Left ventricle myocardium inferior (tissue), 1 donor: ENCODE results near the gene CYS1. TPM values are rescaled to one million over a fixed set of nuclear protein-coding genes. Genes with fewer than 3 reads are reported as not detected.

Experiments
- DNase-seq: peaks from one replicate; pipeline ENCODE4 v3.0.0-alpha.2; 2020
- H3K27ac ChIP-seq: fragments of 200-600 bp; replicated peaks from 2 replicates; pipeline ENCODE4 v1.8.0; 2021
- H3K27me3 ChIP-seq: fragments of 200-600 bp; 2 replicates; pipeline ENCODE4 v1.8.0; 2021; ENCODE audit warnings: low read depth
- H3K36me3 ChIP-seq: fragments of 200-600 bp; 2 replicates; pipeline ENCODE4 v1.8.0; 2021
- H3K4me1 ChIP-seq: fragments of 200-600 bp; 2 replicates; pipeline ENCODE4 v1.8.0; 2021
- H3K4me3 ChIP-seq: fragments of 200-600 bp; 2 replicates; pipeline ENCODE4 v1.8.0; 2021; ENCODE audit warnings: mild to moderate bottlenecking, moderate library complexity
- H3K9me3 ChIP-seq: fragments of 200-600 bp; replicated peaks from 2 replicates; pipeline ENCODE4 v1.8.0; 2021
- CTCF ChIP-seq: fragments of 200-600 bp; IDR thresholded peaks from 2 replicates; pipeline ENCODE4 v1.8.0; 2021; ENCODE audit warnings: antibody characterized with exemption, mild to moderate bottlenecking, borderline replicate concordance
- intact Hi-C: fragments of 100-400 bp; cut with micrococcal nuclease; formaldehyde crosslinking; loops from one replicate; pipeline ENCODE4 v1.11.0; 2022
- total RNA-seq: library from RNA; stranded (reverse); fragmentation: NEBNext Ultra II Directional; extraction: Animal tissue kit (Norgen Biotek cat#: 25700); gene quantifications from one replicate; pipeline ENCODE4 v1.2.1, GENCODE V29; 2021
- donor health status: DM: no; HTN: yes; CAD: no; lungs with severe emphysema.

Gene CYS1
- total RNA-seq, 1 donor from 2014 or later, result 3.3 TPM

DNA sequence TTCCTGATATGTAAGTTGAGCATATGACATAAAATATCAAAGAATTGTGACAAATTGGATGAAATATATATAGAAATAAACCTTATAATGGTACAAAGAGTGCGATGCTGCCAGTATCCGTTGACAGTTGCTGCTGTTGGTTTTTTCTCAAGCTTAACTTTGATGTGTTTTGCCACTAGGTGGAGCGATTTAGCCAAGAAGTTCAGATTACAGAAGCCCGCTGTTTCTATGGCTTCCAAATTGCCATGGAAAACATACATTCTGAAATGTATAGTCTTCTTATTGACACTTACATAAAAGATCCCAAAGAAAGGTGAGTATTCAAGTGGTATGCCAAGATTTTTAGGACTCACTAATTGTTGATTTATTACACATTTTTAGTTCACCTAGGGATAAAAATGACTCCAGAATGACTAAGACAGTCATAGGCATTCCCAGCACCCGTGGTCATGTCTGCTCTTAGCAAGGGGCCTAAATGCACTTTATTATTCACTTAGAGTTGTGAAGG, 44.4 kb upstream of the CYS1 start:
- DNase-seq, result no peak
- TF ChIP-seq CTCF, result peak; percentile 79
- Histone ChIP-seq H3K4me3 (no peak overlapping the region), H3K36me3 (no peaks in the 10 kb centered on the region), H3K9me3 (no peaks in the 10 kb centered on the region), H3K27ac (no peak overlapping the region), H3K4me1 (peaks cover 40% of the 10 kb centered on the region), H3K27me3 (peaks cover 25% of the 10 kb centered on the region)
- intact Hi-C loops, result loop anchor here (5.0 kb wide), 1 partner anchor 313 kb away; no protein-coding TSS in a partner anchor

DNA sequence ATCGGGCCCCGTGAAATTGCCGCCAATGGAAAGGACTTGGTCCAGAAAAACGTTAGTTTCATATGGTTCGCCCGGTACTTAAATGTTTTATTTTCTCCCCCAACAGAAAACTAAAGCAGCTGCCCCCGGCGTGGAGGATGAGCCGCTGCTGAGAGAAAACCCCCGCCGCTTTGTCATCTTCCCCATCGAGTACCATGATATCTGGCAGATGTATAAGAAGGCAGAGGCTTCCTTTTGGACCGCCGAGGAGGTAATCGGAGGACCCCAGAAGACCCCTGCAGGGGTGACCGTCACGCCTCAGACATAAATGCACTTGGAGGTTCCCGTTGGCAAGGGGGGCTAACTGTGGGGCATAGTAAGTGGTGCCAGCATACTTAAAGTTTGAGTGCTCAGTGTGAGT, 43.1 kb upstream of the CYS1 start:
- TF ChIP-seq CTCF, result no peak
- H3K36me3 ChIP-seq, result no peaks in the 10 kb centered on the region
- H3K4me1 ChIP-seq, result peaks cover 40% of the 10 kb centered on the region
- H3K27ac ChIP-seq, result no peak overlapping the region
- no peaks in the 10 kb centered on the region for H3K9me3 ChIP-seq
- intact Hi-C loops, result no loop called here
- no peak for DNase-seq
- peaks cover 25% of the 10 kb centered on the region for H3K27me3 ChIP-seq
- peak overlapping the region; percentile 74 for H3K4me3 ChIP-seq

DNA sequence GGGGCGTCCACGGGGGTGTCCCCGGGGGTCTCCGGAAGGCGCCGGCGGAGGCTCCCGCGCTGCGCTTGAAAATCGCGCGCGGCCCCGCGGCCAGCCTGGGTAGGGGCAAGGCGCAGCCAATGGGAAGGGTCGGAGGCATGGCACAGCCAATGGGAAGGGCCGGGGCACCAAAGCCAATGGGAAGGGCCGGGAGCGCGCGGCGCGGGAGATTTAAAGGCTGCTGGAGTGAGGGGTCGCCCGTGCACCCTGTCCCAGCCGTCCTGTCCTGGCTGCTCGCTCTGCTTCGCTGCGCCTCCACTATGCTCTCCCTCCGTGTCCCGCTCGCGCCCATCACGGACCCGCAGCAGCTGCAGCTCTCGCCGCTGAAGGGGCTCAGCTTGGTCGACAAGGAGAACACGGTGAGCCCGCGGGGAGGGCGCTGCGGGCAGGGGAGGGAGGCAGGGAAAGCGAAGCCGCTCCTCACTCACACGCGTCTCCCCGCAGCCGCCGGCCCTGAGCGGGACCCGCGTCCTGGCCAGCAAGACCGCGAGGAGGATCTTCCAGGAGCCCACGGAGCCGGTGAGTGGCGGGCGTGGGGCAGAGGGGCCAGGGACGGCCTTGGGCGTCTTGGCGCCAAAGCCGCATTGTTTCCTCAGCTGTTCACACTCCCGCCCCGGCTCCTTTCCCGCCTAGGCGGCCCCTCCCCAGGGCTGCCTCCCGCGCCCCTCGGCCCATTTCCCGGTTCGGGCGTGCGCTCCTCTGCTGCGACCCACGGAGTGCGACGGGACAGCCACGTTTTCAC, 42.5 kb upstream of the CYS1 start, which contains the start of gene RRM2:
Gene RRM2 (plus strand): TSS at position 240 of the 781 bp plus-strand sequence. CDS start 60 bp downstream, at position 300.
- peaks cover 25% of the 10 kb centered on the region for H3K27me3 ChIP-seq
- H3K27ac ChIP-seq, result no peak within 1 kb of the TSS
- peaks cover 40% of the 10 kb centered on the region for H3K4me1 ChIP-seq
- intact Hi-C loops, result no loop called here
- H3K9me3 ChIP-seq, result no peaks in the 10 kb centered on the region
- peak within 1 kb of the TSS; percentile 74 for H3K4me3 ChIP-seq
- DNase-seq, result peak; percentile 91
- no peaks in the 10 kb centered on the region for H3K36me3 ChIP-seq
- TF ChIP-seq CTCF, result no peak

GRCh38 chr2:10120877-10121574, 40.8 kb upstream of the CYS1 start:
- H3K4me3 ChIP-seq, result peak overlapping the region; percentile 78
- DNase-seq, result no peak
- no peaks in the 10 kb centered on the region for H3K9me3 ChIP-seq
- peaks cover 40% of the 10 kb centered on the region for H3K4me1 ChIP-seq
- H3K27ac ChIP-seq, result peak overlapping the region; percentile 80
- peaks cover 25% of the 10 kb centered on the region for H3K27me3 ChIP-seq
- no peaks in the 10 kb centered on the region for H3K36me3 ChIP-seq
- no peak for TF ChIP-seq CTCF
- intact Hi-C loops, result no loop called here

DNA sequence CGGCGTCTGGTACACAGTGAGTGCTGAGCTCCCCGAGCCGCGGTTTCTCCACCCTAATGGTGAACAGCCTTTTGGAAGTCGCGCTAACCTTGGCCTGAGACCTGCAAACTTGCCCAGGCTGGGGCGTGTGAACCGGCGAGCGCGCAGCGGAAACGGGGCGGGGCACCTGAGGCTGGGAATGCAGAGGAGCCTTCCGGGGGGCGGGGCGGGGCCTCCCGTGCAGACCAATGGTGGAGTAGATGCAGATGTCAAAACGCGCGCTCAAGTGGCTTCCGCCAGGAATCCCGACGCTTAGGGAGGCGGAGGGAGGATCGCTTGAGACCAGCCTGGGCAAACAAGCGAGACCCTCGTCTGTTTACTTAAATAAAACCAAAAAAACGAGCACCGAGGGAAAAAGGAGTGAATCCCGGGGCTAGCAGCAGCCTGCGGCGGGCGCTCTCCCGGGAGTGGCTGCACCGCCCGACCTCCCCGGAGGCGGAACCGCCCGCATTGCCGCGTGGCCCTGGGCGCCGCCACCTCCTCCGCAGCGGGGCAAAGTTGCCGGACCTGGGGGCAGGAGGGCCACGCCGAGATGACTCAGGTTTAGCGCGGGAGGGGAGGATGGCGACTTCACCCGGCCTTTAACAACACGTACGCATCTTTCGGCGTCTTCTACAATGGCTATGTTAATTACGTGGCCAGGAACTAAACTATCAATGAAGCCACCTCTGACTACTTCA, 40.1 kb upstream of the CYS1 start:
- H3K27ac ChIP-seq, result peak overlapping the region; percentile 80
- intact Hi-C loops, result no loop called here
- no peaks in the 10 kb centered on the region for H3K36me3 ChIP-seq
- TF ChIP-seq CTCF, result no peak
- H3K9me3 ChIP-seq, result no peaks in the 10 kb centered on the region
- peaks cover 25% of the 10 kb centered on the region for H3K27me3 ChIP-seq
- peak; percentile 97 for DNase-seq
- peak overlapping the region; percentile 78 for H3K4me3 ChIP-seq
- peaks cover 40% of the 10 kb centered on the region for H3K4me1 ChIP-seq
